Measurements from ENCODE around the gene TINCR. TPM values are rescaled to one million over a fixed set of nuclear protein-coding genes. Genes with fewer than 3 reads are reported as not detected.
"Not testable (repeated sequence)": the region's sequence is repeated elsewhere in the genome, so short reads cannot be mapped to it uniquely, and the experiment has no call there.

The TINCR gene
- total RNA-seq, 4 donors from 2014 or later, result 0.35 to 0.64 (median 0.44) TPM

- Histone ChIP-seq H3K4me3 (no peak overlapping the region), H3K27me3 (no peaks in the 10 kb centered on the region), H3K36me3 (no peaks in the 10 kb centered on the region), H3K27ac (no peak overlapping the region), H3K9me3 (no peaks in the 10 kb centered on the region), H3K4me1 (peaks cover 0 to 16% (median 2%) of the 10 kb centered on the region in 3 donors)
- WGBS, 2 donors (ENCODE audit: low coverage in 1 of 2), result 40 to 45% methylated on average over 3 to 8 of the region's 8 CpGs
- TF ChIP-seq EP300 (IDR thresholded peaks at IDR 0.05) (no peak), POLR2AphosphoS5 (IDR thresholded peaks at IDR 0.05) (no peak), POLR2A (IDR thresholded peaks at IDR 0.05) (no peak), CTCF (IDR thresholded peaks at IDR 0.05) (no peak)
- ATAC-seq, result no peak
Observed at GRCh38 chr19:5542665-5543064, 25.1 kb downstream of the TINCR start.

- WGBS, 2 donors (ENCODE audit: low coverage in 1 of 2), result 57 to 73% methylated on average over 1 to 3 of the region's 7 CpGs
- no peak overlapping the region for H3K27ac ChIP-seq
- no peak overlapping the region for H3K4me3 ChIP-seq
- H3K36me3 ChIP-seq, result no peaks in the 10 kb centered on the region
- no peak for ATAC-seq
- peaks cover 2% of the 10 kb centered on the region for H3K27me3 ChIP-seq
- H3K9me3 ChIP-seq, result no peaks in the 10 kb centered on the region
- H3K4me1 ChIP-seq, result peaks cover 0 to 28% (median 5%) of the 10 kb centered on the region in 3 donors
- TF ChIP-seq POLR2AphosphoS5 (IDR thresholded peaks at IDR 0.05) (no peak), CTCF (IDR thresholded peaks at IDR 0.05) (no peak), EP300 (IDR thresholded peaks at IDR 0.05) (no peak), POLR2A (IDR thresholded peaks at IDR 0.05) (no peak)
Observed at GRCh38 chr19:5541456-5541855, 26.3 kb downstream of the TINCR start.

GRCh38 chr19:5540208-5540607, 27.5 kb downstream of the TINCR start:
- Histone ChIP-seq H3K9me3 (peaks cover 0 to 3% (median 0%) of the 10 kb centered on the region in 3 donors), H3K4me3 (no peak overlapping the region), H3K36me3 (no peaks in the 10 kb centered on the region), H3K27ac (no peak overlapping the region), H3K27me3 (peaks cover 6% of the 10 kb centered on the region), H3K4me1 (peaks cover 0 to 35% (median 7%) of the 10 kb centered on the region in 3 donors)
- TF ChIP-seq POLR2AphosphoS5 (IDR thresholded peaks at IDR 0.05) (no peak), POLR2A (IDR thresholded peaks at IDR 0.05) (no peak), EP300 (IDR thresholded peaks at IDR 0.05) (no peak), CTCF (IDR thresholded peaks at IDR 0.05) (no peak)
- ATAC-seq, result no peak
- 92 to 100% methylated on average over 2 to 5 of the region's 10 CpGs for WGBS, 2 donors (ENCODE audit: low coverage in 1 of 2)

GRCh38 chr19:5537870-5538269, 29.9 kb downstream of the TINCR start:
- no peak for ATAC-seq
- peaks cover 6% of the 10 kb centered on the region for H3K27me3 ChIP-seq
- no peak overlapping the region for H3K4me3 ChIP-seq
- peaks cover 0 to 23% (median 0%) of the 10 kb centered on the region in 3 donors for H3K9me3 ChIP-seq
- TF ChIP-seq POLR2AphosphoS5 (IDR thresholded peaks at IDR 0.05) (no peak), POLR2A (IDR thresholded peaks at IDR 0.05) (no peak), CTCF (IDR thresholded peaks at IDR 0.05) (no peak), EP300 (IDR thresholded peaks at IDR 0.05) (no peak)
- H3K36me3 ChIP-seq, result no peaks in the 10 kb centered on the region
- 71% methylated on average over 12 of the region's 12 CpGs; no CpG with 5 or more reads in 1 of the 2 donors for WGBS, 2 donors (ENCODE audit: low coverage in 1 of 2)
- H3K27ac ChIP-seq, result no peak overlapping the region
- peaks cover 0 to 35% (median 7%) of the 10 kb centered on the region in 3 donors for H3K4me1 ChIP-seq

- 34 to 47% methylated on average over 5 to 6 of the region's 12 CpGs for WGBS, 2 donors (ENCODE audit: low coverage in 1 of 2)
Observed at GRCh38 chr19:5536982-5537579, 30.7 kb downstream of the TINCR start.

More at GRCh38 chr19:5536982-5537579, 30.7 kb downstream of the TINCR start:
- Histone ChIP-seq H3K4me3 (peak overlapping the region in 1 of 2 donors; percentile 34), H3K27ac (peak overlapping the region in 2 of 4 donors; percentile 51 to 66), H3K4me1 (peaks cover 0 to 35% (median 7%) of the 10 kb centered on the region in 3 donors), H3K9me3 (peaks cover 0 to 23% (median 0%) of the 10 kb centered on the region in 3 donors)
- not testable (repeated sequence) for ATAC-seq, H3K36me3 ChIP-seq, H3K27me3 ChIP-seq

Measured in gastroesophageal sphincter (tissue), 4 donors.